ENCODE data around the gene CLDN25.

DNA sequence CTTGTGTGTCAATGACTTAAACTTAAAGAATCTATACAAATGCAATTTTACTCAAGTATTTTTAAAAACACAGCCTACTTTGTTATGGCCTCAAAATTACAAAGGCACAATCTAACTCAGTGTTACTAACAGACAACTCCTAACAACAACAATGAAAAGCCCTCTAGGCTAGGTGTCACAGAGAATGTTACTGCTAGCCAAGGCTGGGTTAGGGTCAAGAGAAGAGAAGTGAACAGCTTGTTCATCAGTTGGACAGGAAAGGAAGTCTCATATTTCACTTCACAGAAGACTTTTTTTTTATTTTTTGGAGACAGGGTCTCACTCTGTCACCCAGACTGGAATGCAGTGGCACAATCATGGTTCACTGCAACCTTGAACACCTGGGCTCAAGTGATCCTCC, 26.0 kb downstream of the CLDN25 start:
- no peak for TF ChIP-seq SP1 (IDR thresholded peaks at IDR 0.05)
- TF ChIP-seq TARDBP (IDR thresholded peaks at IDR 0.05) = no peak
- no peak for TF ChIP-seq FOXM1 (IDR thresholded peaks at IDR 0.05; ENCODE audit: borderline replicate concordance)
- TF ChIP-seq NFRKB (IDR thresholded peaks at IDR 0.05) = no peak
- TF ChIP-seq, protein P1, sequence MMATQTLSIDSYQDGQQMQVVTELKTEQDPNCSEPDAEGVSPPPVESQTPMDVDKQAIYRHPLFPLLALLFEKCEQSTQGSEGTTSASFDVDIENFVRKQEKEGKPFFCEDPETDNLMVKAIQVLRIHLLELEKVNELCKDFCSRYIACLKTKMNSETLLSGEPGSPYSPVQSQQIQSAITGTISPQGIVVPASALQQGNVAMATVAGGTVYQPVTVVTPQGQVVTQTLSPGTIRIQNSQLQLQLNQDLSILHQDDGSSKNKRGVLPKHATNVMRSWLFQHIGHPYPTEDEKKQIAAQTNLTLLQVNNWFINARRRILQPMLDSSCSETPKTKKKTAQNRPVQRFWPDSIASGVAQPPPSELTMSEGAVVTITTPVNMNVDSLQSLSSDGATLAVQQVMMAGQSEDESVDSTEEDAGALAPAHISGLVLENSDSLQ (IDR thresholded peaks at IDR 0.05) = no peak
- no peak for TF ChIP-seq SUZ12 (IDR thresholded peaks at IDR 0.05)

Data from HEK293T (cell line).